HepG2 (cell line): ENCODE results near the gene TATDN3. TPM values are rescaled to one million over a fixed set of nuclear protein-coding genes. Genes with fewer than 3 reads are reported as not detected.

Experiments
- SMC3 ChIP-seq: IDR thresholded peaks from 2 replicates; pipeline ENCODE4 v1.6.1; 2011; ENCODE audit warnings: low read length, improper control_type of control experiment
- SRSF9 ChIP-seq: fragments of 200-400 bp; formaldehyde crosslinking; IDR thresholded peaks from 2 replicates; pipeline ENCODE4 v1.6.1; 2018; ENCODE audit warnings: borderline replicate concordance, mild to moderate bottlenecking, low read depth, low read length; ENCODE audit not compliant: insufficient read depth, poor library complexity, severe bottlenecking
- ZFY ChIP-seq: sonication (generic); formaldehyde crosslinking; IDR thresholded peaks from 2 replicates; pipeline ENCODE4 v1.4.0; 2020; ENCODE audit warnings: missing genetic modification reagents
- ZNF136 ChIP-seq: sonication (generic); formaldehyde crosslinking; IDR thresholded peaks from 2 replicates; pipeline ENCODE4 v1.8.1; 2022; ENCODE audit warnings: low read depth, mild to moderate bottlenecking, moderate library complexity, missing genetic modification reagents
- ZNF367 ChIP-seq: sonication (generic); formaldehyde crosslinking; IDR thresholded peaks from 2 replicates; pipeline ENCODE4 v1.4.0; 2020; ENCODE audit warnings: missing genetic modification reagents, borderline replicate concordance
- ZNF816 ChIP-seq: sonication (generic); formaldehyde crosslinking; IDR thresholded peaks from 2 replicates; pipeline ENCODE4 v1.8.0; 2022; ENCODE audit warnings: missing genetic modification reagents, mild to moderate bottlenecking, borderline replicate concordance
- polyA plus RNA-seq, 8 experiments: library from polyadenylated mRNA; depleted of rRNA in 3 of 8; stranded (reverse) in 7 of 8; unstranded in 1 of 8; fragments of >200 nt; fragmentation: Illumina TruSeq in 4 of 8; extraction: Trizol in 4 of 8; gene quantifications; 2 replicates each; pipeline versions ENCODE4 v1.2.1 to v1.2.3, GENCODE V29; 2011 to 2016; ENCODE audit warnings: low read depth in 4 of 8, missing spikeins in 1 of 8, mixed read lengths in 1 of 8; ENCODE audit not compliant: insufficient read depth in 1 of 8
- total RNA-seq, 5 experiments: library from RNA; depleted of rRNA; stranded (reverse); fragments of >200 nt; fragmentation: Illumina TruSeq; extraction: Trizol; gene quantifications; 2 replicates each; pipeline ENCODE4 v1.2.3, GENCODE V29; 2016; ENCODE audit warnings: low read depth in 1 of 5
- TF ChIP-seq, protein P1 (sequence below): sonication (generic); formaldehyde crosslinking; IDR thresholded peaks from 2 replicates; pipeline ENCODE4 v1.4.0; 2020; ENCODE audit warnings: mild to moderate bottlenecking, missing genetic modification reagents
- TF ChIP-seq, protein P2 (sequence below): sonication (generic); formaldehyde crosslinking; IDR thresholded peaks from 2 replicates; pipeline ENCODE4 v1.8.0; 2022; ENCODE audit warnings: missing genetic modification reagents, low read depth, mild to moderate bottlenecking, borderline replicate concordance
- TF ChIP-seq, protein P3 (sequence below): sonication (generic); formaldehyde crosslinking; IDR thresholded peaks from 2 replicates; pipeline ENCODE4 v1.5.0; 2020; ENCODE audit warnings: mild to moderate bottlenecking, missing genetic modification reagents, moderate library complexity
- TF ChIP-seq, protein P4 (sequence below): IDR thresholded peaks from 2 replicates; pipeline ENCODE4 v1.6.1; 2016; ENCODE audit warnings: missing genetic modification reagents, missing compliant biosample characterization

Gene TATDN3
- total and polyA plus RNA-seq, 2 of the 13 experiments (the other 11 are each of a cell fraction or from before 2014, with no cell fraction given) = 7.3 to 8.6 TPM

DNA sequence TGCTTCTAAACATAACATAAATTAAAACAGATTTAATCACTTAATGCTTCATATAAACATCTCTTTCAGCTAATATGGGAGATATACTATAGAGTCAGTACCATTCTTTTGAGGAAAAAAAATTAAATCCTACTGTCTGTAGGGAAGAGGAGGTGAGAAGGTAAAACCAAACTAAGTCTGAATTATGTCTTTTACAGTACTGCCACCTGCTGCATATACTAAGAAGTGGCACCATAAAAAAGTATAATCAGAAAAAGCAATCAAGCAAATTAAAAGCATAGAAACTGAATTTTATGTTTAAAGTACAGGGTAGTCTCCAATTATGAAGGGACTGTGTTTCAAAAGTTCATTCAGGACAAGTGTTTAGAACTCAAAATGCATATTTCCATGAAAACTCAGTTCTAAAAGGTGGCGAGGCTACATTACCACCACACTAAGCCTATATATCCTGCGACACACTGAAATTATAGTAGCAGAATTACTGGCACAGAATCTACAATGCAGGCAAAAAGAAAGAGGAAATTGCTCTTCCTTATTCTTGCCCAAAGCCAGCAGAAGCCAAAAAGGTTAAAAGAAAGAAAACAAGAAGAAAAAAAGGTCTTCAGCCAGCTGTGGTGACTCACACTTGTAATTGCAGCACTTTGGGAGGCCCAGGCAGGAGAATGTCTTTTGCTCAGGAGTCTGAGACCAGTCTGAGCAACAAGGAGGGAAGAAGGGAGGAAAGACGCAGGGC, 9.1 kb upstream of the TATDN3 start (continued):
- 0 out of 2 replicates have a peak, but pooled peaks have one; percentile 21 for TF ChIP-seq ZNF816 (CRISPR knock-in tag)
- no peak for TF ChIP-seq SRSF9
- TF ChIP-seq, protein P1, sequence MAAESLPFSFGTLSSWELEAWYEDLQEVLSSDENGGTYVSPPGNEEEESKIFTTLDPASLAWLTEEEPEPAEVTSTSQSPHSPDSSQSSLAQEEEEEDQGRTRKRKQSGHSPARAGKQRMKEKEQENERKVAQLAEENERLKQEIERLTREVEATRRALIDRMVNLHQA (CRISPR knock-in tag) = no peak
- TF ChIP-seq, protein P2, sequence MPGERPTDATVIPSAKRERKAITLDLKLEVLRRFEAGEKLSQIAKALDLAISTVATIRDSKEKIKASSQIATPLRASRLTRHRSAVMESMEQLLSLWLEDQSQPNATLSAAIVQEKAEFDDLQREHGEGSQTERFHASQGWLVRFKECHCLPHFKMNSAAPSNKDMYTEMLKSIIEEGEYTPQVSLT = no peak
- no peak for TF ChIP-seq ZFY
- no peak for TF ChIP-seq ZNF367 (CRISPR knock-in tag)
- peak; percentile 34; the same call in 1 of the 2 replicates for TF ChIP-seq SMC3
- TF ChIP-seq, protein P3, sequence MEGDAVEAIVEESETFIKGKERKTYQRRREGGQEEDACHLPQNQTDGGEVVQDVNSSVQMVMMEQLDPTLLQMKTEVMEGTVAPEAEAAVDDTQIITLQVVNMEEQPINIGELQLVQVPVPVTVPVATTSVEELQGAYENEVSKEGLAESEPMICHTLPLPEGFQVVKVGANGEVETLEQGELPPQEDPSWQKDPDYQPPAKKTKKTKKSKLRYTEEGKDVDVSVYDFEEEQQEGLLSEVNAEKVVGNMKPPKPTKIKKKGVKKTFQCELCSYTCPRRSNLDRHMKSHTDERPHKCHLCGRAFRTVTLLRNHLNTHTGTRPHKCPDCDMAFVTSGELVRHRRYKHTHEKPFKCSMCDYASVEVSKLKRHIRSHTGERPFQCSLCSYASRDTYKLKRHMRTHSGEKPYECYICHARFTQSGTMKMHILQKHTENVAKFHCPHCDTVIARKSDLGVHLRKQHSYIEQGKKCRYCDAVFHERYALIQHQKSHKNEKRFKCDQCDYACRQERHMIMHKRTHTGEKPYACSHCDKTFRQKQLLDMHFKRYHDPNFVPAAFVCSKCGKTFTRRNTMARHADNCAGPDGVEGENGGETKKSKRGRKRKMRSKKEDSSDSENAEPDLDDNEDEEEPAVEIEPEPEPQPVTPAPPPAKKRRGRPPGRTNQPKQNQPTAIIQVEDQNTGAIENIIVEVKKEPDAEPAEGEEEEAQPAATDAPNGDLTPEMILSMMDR (CRISPR knock-in tag) = peak; percentile 62
- TF ChIP-seq, protein P4, sequence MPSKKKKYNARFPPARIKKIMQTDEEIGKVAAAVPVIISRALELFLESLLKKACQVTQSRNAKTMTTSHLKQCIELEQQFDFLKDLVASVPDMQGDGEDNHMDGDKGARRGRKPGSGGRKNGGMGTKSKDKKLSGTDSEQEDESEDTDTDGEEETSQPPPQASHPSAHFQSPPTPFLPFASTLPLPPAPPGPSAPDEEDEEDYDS (CRISPR knock-in tag) = no peak
- TF ChIP-seq ZNF136 (CRISPR knock-in tag) = no peak
- TF ChIP-seq, all 625 proteins: peak for 5
